HepG2 (cell line): ENCODE measurements around the gene PARP3. TPM values are rescaled to one million over a fixed set of nuclear protein-coding genes. Genes with fewer than 3 reads are reported as not detected.

Experiments used
- ARNT2 ChIP-seq: sonication (generic); formaldehyde crosslinking; IDR thresholded peaks from 2 replicates; pipeline ENCODE4 v1.8.0; 2022; ENCODE audit warnings: mild to moderate bottlenecking, low read depth, missing genetic modification reagents, moderate library complexity
- CENPX ChIP-seq: sonication (generic); formaldehyde crosslinking; IDR thresholded peaks from 2 replicates; pipeline ENCODE4 v1.9.0; 2021; ENCODE audit warnings: mild to moderate bottlenecking, missing genetic modification reagents, moderate library complexity
- HDAC2 ChIP-seq: sonication (generic); formaldehyde crosslinking; IDR thresholded peaks from 2 replicates; pipeline ENCODE4 v1.4.0; 2020; ENCODE audit warnings: missing genetic modification reagents
- KAT2B ChIP-seq: fragments of 150-350 bp; IDR thresholded peaks from 2 replicates; pipeline ENCODE4 v1.6.1; 2014; ENCODE audit warnings: low read depth, low read length, borderline replicate concordance
- MBD4 ChIP-seq: IDR thresholded peaks from 2 replicates; pipeline ENCODE4 v1.6.1; 2012; ENCODE audit warnings: low read length, inconsistent platforms, borderline replicate concordance
- MTA1 ChIP-seq: sonication (generic); formaldehyde crosslinking; IDR thresholded peaks from 2 replicates; pipeline ENCODE4 v1.4.0; 2020; ENCODE audit warnings: missing genetic modification reagents, mild to moderate bottlenecking, borderline replicate concordance
- RAD51 ChIP-seq: fragments of 450-650 bp; IDR thresholded peaks from 2 replicates; pipeline ENCODE4 v1.6.1; 2016; ENCODE audit warnings: borderline replicate concordance
- RCOR2 ChIP-seq: IDR thresholded peaks from 2 replicates; pipeline ENCODE4 v1.6.1; 2016; ENCODE audit warnings: missing biosample characterization, missing genetic modification reagents
- SIN3B ChIP-seq: fragments of 150-350 bp; IDR thresholded peaks from 2 replicates; pipeline ENCODE4 v1.6.1; 2014; ENCODE audit warnings: low read length
- ZNF326 ChIP-seq: sonication (generic); formaldehyde crosslinking; IDR thresholded peaks from 2 replicates; pipeline ENCODE4 v1.4.0; 2020; ENCODE audit warnings: missing genetic modification reagents, borderline replicate concordance
- ZNF451 ChIP-seq: sonication (generic); formaldehyde crosslinking; IDR thresholded peaks from 2 replicates; pipeline ENCODE4 v1.5.0; 2020; ENCODE audit warnings: mild to moderate bottlenecking, missing genetic modification reagents
- ZNF782 ChIP-seq: sonication (generic); formaldehyde crosslinking; IDR thresholded peaks from 2 replicates; pipeline ENCODE4 v1.4.0; 2020; ENCODE audit warnings: missing genetic modification reagents, mild to moderate bottlenecking, borderline replicate concordance
- polyA plus RNA-seq, 8 experiments: library from polyadenylated mRNA; depleted of rRNA in 3 of 8; stranded (reverse) in 7 of 8; unstranded in 1 of 8; fragments of >200 nt; fragmentation: Illumina TruSeq in 4 of 8; extraction: Trizol in 4 of 8; gene quantifications; 2 replicates each; pipeline versions ENCODE4 v1.2.1 to v1.2.3, GENCODE V29; 2011 to 2016; ENCODE audit warnings: low read depth in 4 of 8, missing spikeins in 1 of 8, mixed read lengths in 1 of 8; ENCODE audit not compliant: insufficient read depth in 1 of 8
- total RNA-seq, 5 experiments: library from RNA; depleted of rRNA; stranded (reverse); fragments of >200 nt; fragmentation: Illumina TruSeq; extraction: Trizol; gene quantifications; 2 replicates each; pipeline ENCODE4 v1.2.3, GENCODE V29; 2016; ENCODE audit warnings: low read depth in 1 of 5
- TF ChIP-seq, protein P1 (sequence below): sonication (generic); formaldehyde crosslinking; IDR thresholded peaks from 2 replicates; pipeline ENCODE4 v1.5.1; 2020; ENCODE audit warnings: mild to moderate bottlenecking, missing genetic modification reagents, moderate library complexity
- TF ChIP-seq, protein P2 (sequence below), 2 experiments: IDR thresholded peaks; 2 replicates each; pipeline ENCODE4 v1.6.1; 2011 to 2012; ENCODE audit warnings: low read length in 2 of 2, borderline replicate concordance in 1 of 2, low read depth in 1 of 2, mild to moderate bottlenecking in 1 of 2, moderate library complexity in 1 of 2
- TF ChIP-seq, protein P3 (sequence below): sonication (generic); formaldehyde crosslinking; IDR thresholded peaks from 2 replicates; pipeline ENCODE4 v1.5.0; 2020; ENCODE audit warnings: missing genetic modification reagents

Gene PARP3
- total and polyA plus RNA-seq, 2 of the 13 experiments (the other 11 are each of a cell fraction or from before 2014, with no cell fraction given): 11.2 to 21.5 TPM

DNA sequence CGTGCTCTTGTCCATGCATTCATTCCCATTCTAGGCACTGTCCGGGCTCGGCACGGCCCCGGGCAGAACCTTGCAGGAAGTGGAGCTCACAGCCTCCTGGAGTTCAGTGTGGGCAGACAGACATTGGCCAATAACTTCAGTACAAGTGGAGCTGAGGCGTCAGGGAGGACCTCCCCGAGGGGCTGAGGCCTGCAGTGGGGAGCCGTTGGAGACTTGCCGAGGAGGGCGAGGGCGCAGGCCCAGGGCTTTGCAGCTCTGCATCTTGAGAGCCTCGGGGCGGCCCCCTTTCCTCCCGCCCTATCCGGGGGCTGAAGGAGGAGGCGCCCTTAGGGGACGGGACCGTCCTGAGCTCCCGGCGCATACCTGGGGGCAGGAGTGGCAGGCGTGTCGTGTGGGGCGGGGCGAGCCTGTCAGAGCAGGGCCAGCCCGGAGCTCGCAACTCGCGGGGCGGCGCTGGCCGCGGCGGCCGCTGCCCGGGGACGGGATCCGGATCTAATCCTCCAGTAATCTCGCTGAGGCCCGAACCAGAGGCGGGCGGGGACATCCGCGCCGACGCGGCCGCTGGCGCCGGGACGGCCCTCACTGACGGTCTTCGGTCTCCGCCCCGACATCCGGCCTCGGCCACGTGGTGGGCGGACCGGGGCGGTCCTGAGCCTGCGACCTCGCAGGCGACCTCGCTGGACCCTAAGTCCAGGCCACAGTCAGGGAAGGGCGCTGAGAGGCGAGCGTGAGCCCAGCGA, 40.8 kb downstream of the PARP3 start, which contains the start of gene ACY1 (continued):
- TF ChIP-seq, protein P1, sequence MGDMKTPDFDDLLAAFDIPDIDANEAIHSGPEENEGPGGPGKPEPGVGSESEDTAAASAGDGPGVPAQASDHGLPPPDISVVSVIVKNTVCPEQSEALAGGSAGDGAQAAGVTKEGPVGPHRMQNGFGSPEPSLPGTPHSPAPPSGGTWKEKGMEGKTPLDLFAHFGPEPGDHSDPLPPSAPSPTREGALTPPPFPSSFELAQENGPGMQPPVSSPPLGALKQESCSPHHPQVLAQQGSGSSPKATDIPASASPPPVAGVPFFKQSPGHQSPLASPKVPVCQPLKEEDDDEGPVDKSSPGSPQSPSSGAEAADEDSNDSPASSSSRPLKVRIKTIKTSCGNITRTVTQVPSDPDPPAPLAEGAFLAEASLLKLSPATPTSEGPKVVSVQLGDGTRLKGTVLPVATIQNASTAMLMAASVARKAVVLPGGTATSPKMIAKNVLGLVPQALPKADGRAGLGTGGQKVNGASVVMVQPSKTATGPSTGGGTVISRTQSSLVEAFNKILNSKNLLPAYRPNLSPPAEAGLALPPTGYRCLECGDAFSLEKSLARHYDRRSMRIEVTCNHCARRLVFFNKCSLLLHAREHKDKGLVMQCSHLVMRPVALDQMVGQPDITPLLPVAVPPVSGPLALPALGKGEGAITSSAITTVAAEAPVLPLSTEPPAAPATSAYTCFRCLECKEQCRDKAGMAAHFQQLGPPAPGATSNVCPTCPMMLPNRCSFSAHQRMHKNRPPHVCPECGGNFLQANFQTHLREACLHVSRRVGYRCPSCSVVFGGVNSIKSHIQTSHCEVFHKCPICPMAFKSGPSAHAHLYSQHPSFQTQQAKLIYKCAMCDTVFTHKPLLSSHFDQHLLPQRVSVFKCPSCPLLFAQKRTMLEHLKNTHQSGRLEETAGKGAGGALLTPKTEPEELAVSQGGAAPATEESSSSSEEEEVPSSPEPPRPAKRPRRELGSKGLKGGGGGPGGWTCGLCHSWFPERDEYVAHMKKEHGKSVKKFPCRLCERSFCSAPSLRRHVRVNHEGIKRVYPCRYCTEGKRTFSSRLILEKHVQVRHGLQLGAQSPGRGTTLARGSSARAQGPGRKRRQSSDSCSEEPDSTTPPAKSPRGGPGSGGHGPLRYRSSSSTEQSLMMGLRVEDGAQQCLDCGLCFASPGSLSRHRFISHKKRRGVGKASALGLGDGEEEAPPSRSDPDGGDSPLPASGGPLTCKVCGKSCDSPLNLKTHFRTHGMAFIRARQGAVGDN (CRISPR knock-in tag): peak; percentile 87
- peak; percentile 93; the same call in 1 of the 2 replicates for TF ChIP-seq ARNT2
- TF ChIP-seq MBD4: no peak
- TF ChIP-seq RCOR2 (CRISPR knock-in tag): 0 out of 2 replicates have a peak, but pooled peaks have one; percentile 52
- TF ChIP-seq, protein P2, sequence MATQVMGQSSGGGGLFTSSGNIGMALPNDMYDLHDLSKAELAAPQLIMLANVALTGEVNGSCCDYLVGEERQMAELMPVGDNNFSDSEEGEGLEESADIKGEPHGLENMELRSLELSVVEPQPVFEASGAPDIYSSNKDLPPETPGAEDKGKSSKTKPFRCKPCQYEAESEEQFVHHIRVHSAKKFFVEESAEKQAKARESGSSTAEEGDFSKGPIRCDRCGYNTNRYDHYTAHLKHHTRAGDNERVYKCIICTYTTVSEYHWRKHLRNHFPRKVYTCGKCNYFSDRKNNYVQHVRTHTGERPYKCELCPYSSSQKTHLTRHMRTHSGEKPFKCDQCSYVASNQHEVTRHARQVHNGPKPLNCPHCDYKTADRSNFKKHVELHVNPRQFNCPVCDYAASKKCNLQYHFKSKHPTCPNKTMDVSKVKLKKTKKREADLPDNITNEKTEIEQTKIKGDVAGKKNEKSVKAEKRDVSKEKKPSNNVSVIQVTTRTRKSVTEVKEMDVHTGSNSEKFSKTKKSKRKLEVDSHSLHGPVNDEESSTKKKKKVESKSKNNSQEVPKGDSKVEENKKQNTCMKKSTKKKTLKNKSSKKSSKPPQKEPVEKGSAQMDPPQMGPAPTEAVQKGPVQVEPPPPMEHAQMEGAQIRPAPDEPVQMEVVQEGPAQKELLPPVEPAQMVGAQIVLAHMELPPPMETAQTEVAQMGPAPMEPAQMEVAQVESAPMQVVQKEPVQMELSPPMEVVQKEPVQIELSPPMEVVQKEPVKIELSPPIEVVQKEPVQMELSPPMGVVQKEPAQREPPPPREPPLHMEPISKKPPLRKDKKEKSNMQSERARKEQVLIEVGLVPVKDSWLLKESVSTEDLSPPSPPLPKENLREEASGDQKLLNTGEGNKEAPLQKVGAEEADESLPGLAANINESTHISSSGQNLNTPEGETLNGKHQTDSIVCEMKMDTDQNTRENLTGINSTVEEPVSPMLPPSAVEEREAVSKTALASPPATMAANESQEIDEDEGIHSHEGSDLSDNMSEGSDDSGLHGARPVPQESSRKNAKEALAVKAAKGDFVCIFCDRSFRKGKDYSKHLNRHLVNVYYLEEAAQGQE (IDR thresholded peaks at IDR 0.05; ENCODE audit: borderline replicate concordance in 1 of 2, low read depth in 1 of 2, low read length in 2 of 2): peak in 1 of 2 experiments; percentile 47; a peak in 1 of 4 replicates
- TF ChIP-seq ZNF326 (CRISPR knock-in tag): no peak
- peak; percentile 77 for TF ChIP-seq HDAC2 (CRISPR knock-in tag)
- no peak for TF ChIP-seq RAD51
- TF ChIP-seq CENPX (CRISPR knock-in tag): no peak
- 0 out of 2 replicates have a peak, but pooled peaks have one; percentile 12 for TF ChIP-seq SIN3B
- no peak for TF ChIP-seq KAT2B
- peak; percentile 68; the same call in 1 of the 2 replicates for TF ChIP-seq ZNF782
- TF ChIP-seq, protein P3, sequence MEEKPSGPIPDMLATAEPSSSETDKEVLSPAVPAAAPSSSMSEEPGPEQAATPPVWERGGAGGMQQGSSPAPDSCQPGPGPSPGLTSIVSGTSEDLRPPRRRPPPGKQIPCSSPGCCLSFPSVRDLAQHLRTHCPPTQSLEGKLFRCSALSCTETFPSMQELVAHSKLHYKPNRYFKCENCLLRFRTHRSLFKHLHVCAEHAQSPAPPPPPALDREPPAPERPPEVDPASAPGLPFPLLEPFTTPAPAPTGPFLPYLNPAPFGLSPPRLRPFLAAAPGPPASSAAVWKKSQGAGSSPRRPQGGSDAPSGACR: peak; percentile 4; the same call in 1 of the 2 replicates
- TF ChIP-seq ZNF451 (CRISPR knock-in tag): peak; percentile 98
- peak; percentile 82; the same call in 1 of the 2 replicates for TF ChIP-seq MTA1 (CRISPR knock-in tag)
